Measurements from ENCODE around the gene GSX1.
"Not testable (repeated sequence)": the region's sequence is repeated elsewhere in the genome, so short reads cannot be mapped to it uniquely, and the experiment has no call there.

GSX1 gene

DNA sequence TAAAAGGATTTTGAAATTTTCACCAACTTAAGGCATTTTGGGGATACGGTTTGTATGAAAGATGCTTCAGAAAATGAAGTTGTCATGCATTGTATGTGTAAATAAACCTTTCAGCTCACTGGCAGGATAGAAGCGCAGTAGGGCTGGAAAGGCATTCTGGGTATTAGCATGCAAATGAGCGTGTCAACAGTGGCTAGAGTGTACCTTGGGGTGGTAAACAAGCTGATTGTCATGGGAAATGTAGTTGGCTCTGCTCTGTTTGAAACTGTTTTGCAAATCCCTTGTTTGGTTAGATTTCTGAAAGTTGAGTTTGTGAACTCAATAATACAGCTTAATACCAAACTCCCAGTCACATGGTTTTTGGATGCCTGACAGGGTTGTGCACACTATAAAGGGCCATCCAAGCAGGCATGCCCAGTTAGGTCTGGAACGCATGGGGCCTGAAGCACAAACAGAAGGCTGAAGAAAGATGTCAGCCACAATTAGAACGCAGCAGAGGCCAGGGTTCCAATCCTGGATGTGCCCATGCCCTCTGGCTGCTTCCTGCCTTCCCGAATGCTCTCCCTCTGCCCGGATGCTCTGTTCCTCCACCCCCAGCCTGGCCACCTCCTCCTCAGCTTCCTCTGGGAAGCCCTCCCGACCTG lies 14.6 kb downstream of the GSX1 start:
- TF ChIP-seq, protein P1, sequence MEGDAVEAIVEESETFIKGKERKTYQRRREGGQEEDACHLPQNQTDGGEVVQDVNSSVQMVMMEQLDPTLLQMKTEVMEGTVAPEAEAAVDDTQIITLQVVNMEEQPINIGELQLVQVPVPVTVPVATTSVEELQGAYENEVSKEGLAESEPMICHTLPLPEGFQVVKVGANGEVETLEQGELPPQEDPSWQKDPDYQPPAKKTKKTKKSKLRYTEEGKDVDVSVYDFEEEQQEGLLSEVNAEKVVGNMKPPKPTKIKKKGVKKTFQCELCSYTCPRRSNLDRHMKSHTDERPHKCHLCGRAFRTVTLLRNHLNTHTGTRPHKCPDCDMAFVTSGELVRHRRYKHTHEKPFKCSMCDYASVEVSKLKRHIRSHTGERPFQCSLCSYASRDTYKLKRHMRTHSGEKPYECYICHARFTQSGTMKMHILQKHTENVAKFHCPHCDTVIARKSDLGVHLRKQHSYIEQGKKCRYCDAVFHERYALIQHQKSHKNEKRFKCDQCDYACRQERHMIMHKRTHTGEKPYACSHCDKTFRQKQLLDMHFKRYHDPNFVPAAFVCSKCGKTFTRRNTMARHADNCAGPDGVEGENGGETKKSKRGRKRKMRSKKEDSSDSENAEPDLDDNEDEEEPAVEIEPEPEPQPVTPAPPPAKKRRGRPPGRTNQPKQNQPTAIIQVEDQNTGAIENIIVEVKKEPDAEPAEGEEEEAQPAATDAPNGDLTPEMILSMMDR (IDR thresholded peaks at IDR 0.05; ENCODE audit: control insufficient read depth, insufficient read depth, low read depth, low read length, missing control alignments): no peak
- DNase-seq (ENCODE audit: low read depth): no peak
- no peak overlapping the region for H3K4me3 ChIP-seq (ENCODE audit: control insufficient read depth, low read depth, low read length)

GRCh38 chr13:27808851-27809550 lies 16.7 kb downstream of the GSX1 start:
- TF ChIP-seq, protein P1 (IDR thresholded peaks at IDR 0.05; ENCODE audit: control insufficient read depth, insufficient read depth, low read depth, low read length, missing control alignments): no peak
- no peak for DNase-seq (ENCODE audit: low read depth)
- H3K4me3 ChIP-seq (ENCODE audit: control insufficient read depth, low read depth, low read length): no peak overlapping the region

GRCh38 chr13:27810009-27810408 lies 17.7 kb downstream of the GSX1 start:
- no peak for DNase-seq (ENCODE audit: low read depth)
- TF ChIP-seq, protein P1 (IDR thresholded peaks at IDR 0.05; ENCODE audit: control insufficient read depth, insufficient read depth, low read depth, low read length, missing control alignments): no peak
- H3K4me3 ChIP-seq (ENCODE audit: control insufficient read depth, low read depth, low read length): no peak overlapping the region

GRCh38 chr13:27810461-27810860 lies 18.2 kb downstream of the GSX1 start:
- H3K4me3 ChIP-seq (ENCODE audit: control insufficient read depth, low read depth, low read length): no peak overlapping the region
- no peak for DNase-seq (ENCODE audit: low read depth)
- TF ChIP-seq, protein P1 (IDR thresholded peaks at IDR 0.05; ENCODE audit: control insufficient read depth, insufficient read depth, low read depth, low read length, missing control alignments): no peak

GRCh38 chr13:27813826-27814225 lies 21.5 kb downstream of the GSX1 start:
- no peak for DNase-seq (ENCODE audit: low read depth)
- TF ChIP-seq, protein P1 (IDR thresholded peaks at IDR 0.05; ENCODE audit: control insufficient read depth, insufficient read depth, low read depth, low read length, missing control alignments): no peak

DNA sequence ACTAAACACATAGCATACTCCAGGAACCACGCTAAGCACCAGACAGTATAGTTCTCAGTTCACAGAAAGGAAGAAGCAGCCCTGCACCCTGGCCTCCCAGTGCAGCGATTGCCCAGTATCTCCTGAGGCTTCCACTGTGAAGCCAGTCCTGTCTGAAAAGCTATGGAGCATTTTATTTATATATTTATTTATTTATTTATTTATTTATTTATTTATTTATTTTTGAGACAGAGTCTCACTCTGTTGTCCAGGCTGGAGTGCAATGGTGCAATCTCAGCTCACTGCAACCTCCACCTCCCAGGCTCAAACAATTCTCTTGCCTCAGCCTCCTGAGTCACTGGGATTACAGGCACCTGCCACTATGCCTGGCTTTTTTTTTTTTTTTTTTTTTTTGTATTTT lies 25.5 kb downstream of the GSX1 start:
- not testable (repeated sequence) for DNase-seq (ENCODE audit: low read depth); H3K4me3 ChIP-seq (ENCODE audit: control insufficient read depth, low read depth, low read length)

More at GRCh38 chr13:27813826-27814225, 21.5 kb downstream of the GSX1 start:
- no peak overlapping the region for H3K4me3 ChIP-seq (ENCODE audit: control insufficient read depth, low read depth, low read length)

All from AG09309 (cell line).